Natural killer cell treated with Interleukin-12 subunit alpha and Interleukin-12 subunit beta and Interleukin-15 and Interleukin-18, amount 100 ng/mL, for 72 hours (primary cell): ENCODE measurements around the gene PTH1R. TPM values are rescaled to one million over a fixed set of nuclear protein-coding genes. Genes with fewer than 3 reads are reported as not detected.

ENCODE experiments used
- ATAC-seq, 2 donors: fragments of 150-1000 bp; cut with Tn5 transposase in 1 of 2; sonication (Bioruptor Pico), chemical (Tn5 transposase) in 1 of 2; 2 replicates each; pipeline ENCODE4 v1.10.0; 2021
- DNase-seq: peaks from one replicate; pipeline ENCODE4 v3.0.0; 2022; ENCODE audit warnings: low spot score
- H3K27ac Mint-ChIP-seq, 2 donors: 1 replicate in 1 of 2; 2 replicates in 1 of 2; pipeline ENCODE4 v1.8.0; 2022; ENCODE audit warnings: mixed read lengths in 2 of 2, mild to moderate bottlenecking in 1 of 2, moderate library complexity in 1 of 2
- H3K27me3 Mint-ChIP-seq, 2 donors: 1 replicate in 1 of 2; 2 replicates in 1 of 2; pipeline ENCODE4 v1.8.0; 2022; ENCODE audit warnings: mixed read lengths in 2 of 2
- H3K36me3 Mint-ChIP-seq: one replicate; pipeline ENCODE4 v1.8.0; 2022; ENCODE audit warnings: mixed read lengths
- H3K4me1 Mint-ChIP-seq, 2 donors: 1 replicate in 1 of 2; 2 replicates in 1 of 2; pipeline ENCODE4 v1.8.0; 2022; ENCODE audit warnings: low read depth in 2 of 2, mixed read lengths in 2 of 2, mild to moderate bottlenecking in 1 of 2
- H3K4me3 Mint-ChIP-seq: one replicate; pipeline ENCODE4 v1.8.0; 2022; ENCODE audit warnings: mixed read lengths
- H3K9me3 Mint-ChIP-seq: 2 replicates; pipeline ENCODE4 v1.8.0; 2022; ENCODE audit warnings: mixed read lengths
- total RNA-seq, 2 donors: library from RNA; stranded (reverse); gene quantifications; one replicate each; pipeline ENCODE4 v1.2.3, GENCODE V29; 2022

The PTH1R gene
- total RNA-seq, 2 donors from 2014 or later = not detected

DNA sequence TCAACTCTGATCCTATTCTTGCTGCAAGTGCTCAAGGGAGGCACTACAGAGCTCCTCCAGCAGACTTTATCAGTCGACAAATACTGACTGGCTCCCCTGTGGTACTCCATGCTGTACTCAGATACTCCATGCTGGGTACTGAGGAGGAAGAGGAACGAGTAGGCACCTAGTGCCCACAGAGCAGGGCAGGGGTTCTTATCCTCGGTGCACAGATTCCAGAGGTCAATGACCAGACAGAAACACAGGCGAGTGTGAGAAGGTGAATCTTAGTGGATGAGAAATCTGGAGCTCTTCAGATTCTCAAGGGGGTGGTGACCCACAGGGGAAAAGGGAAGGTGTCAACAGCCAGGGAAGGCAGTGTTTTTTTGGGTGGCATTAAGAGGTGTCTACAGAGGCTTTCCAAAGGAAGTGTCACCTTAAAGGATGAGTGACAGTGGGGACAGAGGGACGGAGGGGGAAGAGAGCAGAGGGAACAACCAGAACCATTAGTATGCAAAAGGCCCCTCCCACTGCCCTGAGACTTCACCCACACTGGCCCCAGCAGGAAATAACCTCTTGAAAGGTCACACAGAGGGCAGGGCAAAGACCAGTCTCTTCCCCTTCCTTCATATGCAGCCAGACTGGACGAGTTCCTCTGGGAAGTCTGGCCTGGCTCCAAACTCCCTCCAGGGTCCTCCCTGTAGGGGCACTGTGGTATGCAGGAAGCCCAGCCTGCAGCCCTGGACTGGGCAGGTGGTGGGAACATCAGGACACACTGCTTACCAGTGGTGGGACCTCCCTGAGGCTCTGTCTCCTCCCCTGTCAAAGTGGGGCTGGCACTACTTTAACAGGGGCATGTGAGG, 71.5 kb downstream of the PTH1R start:
- no peaks in the 10 kb centered on the region for H3K9me3 Mint-ChIP-seq
- peak; percentile 43 to 46 for ATAC-seq
- peaks cover 7% of the 10 kb centered on the region for H3K36me3 Mint-ChIP-seq
- DNase-seq = no peak
- peak overlapping the region; percentile 89 for H3K4me3 Mint-ChIP-seq
- peaks cover 81 to 89% of the 10 kb centered on the region in 2 donors for H3K4me1 Mint-ChIP-seq
- H3K27ac Mint-ChIP-seq = peak overlapping the region; percentile 84 to 93
- no peaks in the 10 kb centered on the region for H3K27me3 Mint-ChIP-seq

GRCh38 chr3:46950177-46950576, 72.7 kb downstream of the PTH1R start:
- peaks cover 81 to 88% of the 10 kb centered on the region in 2 donors for H3K4me1 Mint-ChIP-seq
- no peaks in the 10 kb centered on the region for H3K9me3 Mint-ChIP-seq
- H3K36me3 Mint-ChIP-seq = peaks cover 7% of the 10 kb centered on the region
- H3K4me3 Mint-ChIP-seq = peak overlapping the region; percentile 89
- ATAC-seq = no peak
- H3K27ac Mint-ChIP-seq = peak overlapping the region; percentile 84 to 93
- H3K27me3 Mint-ChIP-seq = no peaks in the 10 kb centered on the region
- DNase-seq = no peak

DNA sequence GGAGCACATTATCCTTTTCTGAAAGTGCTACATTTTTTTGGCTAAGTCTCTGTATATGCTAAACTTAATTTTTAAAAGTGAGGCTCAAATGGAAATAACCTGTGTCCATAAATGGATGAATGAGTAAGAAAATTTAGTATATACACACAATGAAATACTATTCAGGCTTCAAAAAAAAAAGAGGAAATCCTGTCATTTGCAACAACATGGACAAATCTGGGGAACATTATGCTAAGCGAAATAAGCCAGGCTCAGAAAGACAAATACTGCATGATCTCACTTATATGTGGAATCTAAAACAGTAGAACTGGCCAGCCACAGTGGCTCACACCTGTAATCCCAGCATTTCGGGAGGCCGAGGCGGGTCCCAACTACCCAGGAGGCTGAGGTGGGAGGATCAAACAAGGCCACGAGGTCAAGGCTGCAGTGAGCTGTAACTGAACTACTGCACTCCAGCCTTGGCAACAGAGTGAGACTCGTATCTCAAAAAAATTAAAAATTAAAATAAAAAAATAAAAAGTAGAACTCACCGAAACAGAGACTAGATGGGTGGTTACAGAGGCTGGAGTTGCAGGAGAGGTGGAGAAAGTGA, 73.2 kb downstream of the PTH1R start:
- Mint-ChIP-seq H3K27me3 (no peaks in the 10 kb centered on the region), H3K36me3 (peaks cover 6% of the 10 kb centered on the region), H3K9me3 (no peaks in the 10 kb centered on the region), H3K4me3 (peak overlapping the region; percentile 89), H3K27ac (peak overlapping the region in 1 of 2 donors; percentile 93), H3K4me1 (peaks cover 81 to 88% of the 10 kb centered on the region in 2 donors)
- ATAC-seq (no peak), DNase-seq (no peak)

DNA sequence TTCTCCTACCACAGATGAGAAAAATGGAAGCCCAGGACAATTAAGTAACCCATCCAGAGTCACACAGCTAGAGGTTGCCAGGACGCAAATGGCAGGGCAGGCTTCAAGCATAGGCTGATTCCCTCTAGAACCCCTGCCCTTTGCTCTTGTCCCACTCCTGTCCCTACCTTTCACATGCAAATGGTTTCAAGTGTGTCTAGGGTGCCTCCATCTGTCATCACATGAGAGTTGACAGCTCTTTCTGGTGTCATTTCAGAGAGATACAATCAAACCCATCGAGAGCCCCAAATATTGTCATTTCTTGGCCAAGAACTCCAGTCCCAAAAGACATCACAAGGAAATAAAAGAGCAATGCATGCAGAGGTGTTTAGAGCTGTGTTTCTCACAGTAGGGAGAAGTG, 75.3 kb downstream of the PTH1R start:
- H3K27me3 Mint-ChIP-seq = no peaks in the 10 kb centered on the region
- H3K4me1 Mint-ChIP-seq = peaks cover 79% of the 10 kb centered on the region in 2 donors
- peak overlapping the region; percentile 80 to 87 for H3K27ac Mint-ChIP-seq
- ATAC-seq = no peak
- H3K36me3 Mint-ChIP-seq = no peaks in the 10 kb centered on the region
- H3K9me3 Mint-ChIP-seq = no peaks in the 10 kb centered on the region
- DNase-seq = no peak
- peak overlapping the region; percentile 79 for H3K4me3 Mint-ChIP-seq

Other genes with a start within 250 kb of the PTH1R start
- under 1 TPM in 1 of 2 donors, not detected in 1; 0.11 TPM for gene ALS2CL, start 184.0 kb upstream of the PTH1R start, total RNA-seq
- gene TMIE, start 176.3 kb upstream of the PTH1R start, total RNA-seq = not detected
- gene PRSS50, start 159.9 kb upstream of the PTH1R start, total RNA-seq = not detected
- not detected for gene MYL3, start 14.3 kb upstream of the PTH1R start, total RNA-seq
- 10 to 100 TPM; 58.0 to 89.8 TPM for gene CCDC12, start 99.0 kb downstream of the PTH1R start, total RNA-seq
- 100 to 1,000 TPM; 121 to 255 TPM for gene NBEAL2, start 101.9 kb downstream of the PTH1R start, total RNA-seq